ENCODE measurements around the gene DDIT4.
"Not testable (repeated sequence)": the region's sequence is repeated elsewhere in the genome, so short reads cannot be mapped to it uniquely, and the experiment has no call there.

DDIT4 gene

DNA sequence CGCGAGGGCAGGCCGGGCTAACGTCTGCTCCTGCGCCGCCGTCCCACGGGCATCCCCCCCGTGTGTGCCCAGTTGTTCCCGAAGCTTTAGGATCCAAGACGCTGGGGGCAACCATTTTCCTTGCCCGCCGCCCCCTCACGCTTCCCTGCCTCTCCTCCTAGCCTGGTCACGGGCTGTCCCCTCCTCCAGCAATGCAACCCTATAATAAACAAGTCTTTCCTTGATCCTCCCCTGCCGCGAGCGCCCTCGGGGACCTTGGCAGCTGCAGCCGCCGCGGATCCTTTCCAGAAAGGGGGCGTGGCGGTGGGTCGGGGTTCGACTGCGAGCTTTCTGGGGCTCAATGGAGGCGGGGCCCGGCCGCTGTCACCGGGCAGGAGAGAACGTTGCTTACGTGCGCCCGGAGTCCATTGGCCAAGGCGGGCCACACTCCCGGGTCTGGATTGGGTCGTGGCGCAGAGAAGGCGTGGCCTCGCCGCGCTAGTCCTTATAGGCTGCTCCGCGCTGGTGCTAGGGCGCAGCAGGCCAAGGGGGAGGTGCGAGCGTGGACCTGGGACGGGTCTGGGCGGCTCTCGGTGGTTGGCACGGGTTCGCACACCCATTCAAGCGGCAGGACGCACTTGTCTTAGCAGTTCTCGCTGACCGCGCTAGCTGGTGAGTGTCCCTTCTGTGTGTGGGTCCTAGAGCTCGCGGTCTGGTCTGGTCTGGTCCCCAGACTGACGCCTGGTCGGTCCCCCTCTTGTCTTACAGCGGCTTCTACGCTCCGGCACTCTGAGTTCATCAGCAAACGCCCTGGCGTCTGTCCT is at the start of gene DDIT4:
TSS of gene DDIT4 (plus strand) at position 515 of the 803 bp plus-strand sequence. CDS start 293 bp downstream, outside the sequence.
- peak; percentile 99 for DNase-seq (ENCODE audit: low read depth)
- peak within 1 kb of the TSS; percentile 99 for H3K4me3 ChIP-seq (ENCODE audit: low read depth, low read length)

DNA sequence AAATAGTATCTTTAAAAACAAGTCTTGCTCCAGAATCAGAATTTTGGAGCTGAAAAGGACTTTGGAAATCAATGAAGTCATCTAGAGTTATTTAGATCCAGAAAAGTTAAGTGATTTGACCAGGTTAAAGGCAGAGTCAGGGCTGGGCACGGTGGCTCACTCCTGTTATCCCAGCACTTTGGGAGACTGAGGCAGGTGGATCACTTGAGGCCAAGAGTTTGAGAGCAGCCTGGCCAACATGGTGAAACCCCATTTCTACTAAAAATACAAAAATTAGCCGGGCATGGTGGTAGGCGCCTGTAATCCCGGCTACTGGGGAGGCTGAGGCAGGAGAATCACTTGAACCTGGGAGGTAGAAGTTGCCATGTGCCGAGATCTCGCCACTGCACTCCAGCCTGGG is 49.5 kb upstream of the DDIT4 start:
- DNase-seq (ENCODE audit: low read depth); H3K4me3 ChIP-seq (ENCODE audit: low read depth, low read length): not testable (repeated sequence)

DNA sequence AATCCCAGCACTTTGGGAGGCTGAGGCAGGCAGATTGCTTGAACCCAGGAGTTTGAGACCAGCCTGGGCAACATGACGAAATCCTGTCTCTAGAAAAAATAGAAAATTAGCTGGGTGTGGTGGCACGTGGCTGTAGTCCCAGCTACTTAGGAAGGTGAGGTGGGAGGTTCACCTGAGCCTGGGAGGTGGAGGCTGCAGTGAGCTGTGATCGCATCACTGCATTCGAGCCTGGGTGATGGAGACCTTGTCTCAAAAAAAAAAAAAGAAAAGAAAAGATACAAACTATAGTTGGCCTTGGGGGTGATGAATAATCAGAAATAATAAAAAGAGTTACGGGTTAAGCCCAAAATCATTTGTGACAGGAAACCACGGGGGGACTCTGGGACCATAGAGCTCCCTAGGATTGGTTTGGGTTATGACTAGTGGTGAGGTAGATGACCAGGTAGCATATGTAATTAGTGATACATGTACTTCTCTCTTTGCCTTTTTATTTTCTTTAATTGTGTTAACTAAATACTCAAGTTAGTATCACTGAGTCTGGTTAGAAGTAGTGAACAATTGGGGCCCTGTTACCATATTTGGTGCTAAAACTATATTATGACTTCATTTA is 47.2 kb upstream of the DDIT4 start:
- DNase-seq (ENCODE audit: low read depth) = no peak
- no peak overlapping the region for H3K4me3 ChIP-seq (ENCODE audit: low read depth, low read length)

- DNase-seq (ENCODE audit: low read depth) = no peak
- H3K4me3 ChIP-seq (ENCODE audit: low read depth, low read length) = no peak overlapping the region
Measured at GRCh38 chr10:72227826-72228225, 45.9 kb upstream of the DDIT4 start.

- DNase-seq (ENCODE audit: low read depth) = no peak
- H3K4me3 ChIP-seq (ENCODE audit: low read depth, low read length) = no peak overlapping the region
Measured at GRCh38 chr10:72228318-72228751, 45.4 kb upstream of the DDIT4 start.

GRCh38 chr10:72229261-72230251 is 44.2 kb upstream of the DDIT4 start:
- DNase-seq (ENCODE audit: low read depth) = no peak
- no peak overlapping the region for H3K4me3 ChIP-seq (ENCODE audit: low read depth, low read length)

DNA sequence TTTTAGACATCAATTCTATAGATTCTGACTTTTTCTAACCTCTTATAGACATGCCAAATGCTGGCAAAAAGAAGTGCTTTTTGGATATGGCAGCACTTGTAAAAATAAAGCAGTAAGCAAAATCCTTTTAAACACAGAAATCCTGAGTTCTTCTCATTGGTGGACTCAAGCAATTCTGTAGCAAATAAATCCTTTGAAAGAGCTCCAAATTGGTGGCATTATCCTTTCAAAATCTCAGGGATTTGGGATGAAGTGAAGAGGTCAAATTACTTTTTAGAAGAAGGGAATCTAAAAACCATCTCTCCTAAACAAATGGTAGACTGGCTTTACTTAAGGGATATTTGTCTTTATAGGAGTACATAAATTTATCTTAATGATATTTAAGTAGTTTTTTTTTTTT is 40.1 kb upstream of the DDIT4 start:
- no peak for DNase-seq (ENCODE audit: low read depth)
- no peak overlapping the region for H3K4me3 ChIP-seq (ENCODE audit: low read depth, low read length)

DNA sequence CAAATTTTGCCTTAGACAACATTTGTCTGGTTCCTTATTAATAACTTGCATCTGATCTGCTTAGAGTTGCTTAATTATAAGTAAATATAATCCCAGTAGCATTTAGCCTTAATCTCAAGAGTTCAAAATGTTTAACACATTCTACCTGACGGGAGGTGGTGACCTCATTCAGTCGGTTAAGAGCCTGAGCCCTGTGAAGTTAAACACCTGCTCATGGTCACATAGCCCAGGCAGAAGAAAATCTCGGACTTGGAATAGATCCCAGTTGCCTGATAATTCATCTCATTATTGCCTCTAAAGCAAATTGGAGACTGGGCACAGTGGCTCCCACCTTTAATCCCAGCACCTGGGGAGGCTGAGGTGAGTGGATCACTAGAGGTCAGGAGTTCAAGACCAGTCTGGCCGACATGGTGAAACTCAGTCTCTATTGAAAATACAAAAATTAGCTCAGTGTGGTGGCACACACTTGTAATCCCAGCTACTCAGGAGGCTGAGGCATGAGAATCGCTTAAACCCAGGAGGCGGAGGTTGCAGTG is 39.1 kb upstream of the DDIT4 start:
- DNase-seq (ENCODE audit: low read depth) = no peak
- no peak overlapping the region for H3K4me3 ChIP-seq (ENCODE audit: low read depth, low read length)

GRCh38 chr10:72235544-72236279 is 38.0 kb upstream of the DDIT4 start:
- no peak overlapping the region for H3K4me3 ChIP-seq (ENCODE audit: low read depth, low read length)

DNA sequence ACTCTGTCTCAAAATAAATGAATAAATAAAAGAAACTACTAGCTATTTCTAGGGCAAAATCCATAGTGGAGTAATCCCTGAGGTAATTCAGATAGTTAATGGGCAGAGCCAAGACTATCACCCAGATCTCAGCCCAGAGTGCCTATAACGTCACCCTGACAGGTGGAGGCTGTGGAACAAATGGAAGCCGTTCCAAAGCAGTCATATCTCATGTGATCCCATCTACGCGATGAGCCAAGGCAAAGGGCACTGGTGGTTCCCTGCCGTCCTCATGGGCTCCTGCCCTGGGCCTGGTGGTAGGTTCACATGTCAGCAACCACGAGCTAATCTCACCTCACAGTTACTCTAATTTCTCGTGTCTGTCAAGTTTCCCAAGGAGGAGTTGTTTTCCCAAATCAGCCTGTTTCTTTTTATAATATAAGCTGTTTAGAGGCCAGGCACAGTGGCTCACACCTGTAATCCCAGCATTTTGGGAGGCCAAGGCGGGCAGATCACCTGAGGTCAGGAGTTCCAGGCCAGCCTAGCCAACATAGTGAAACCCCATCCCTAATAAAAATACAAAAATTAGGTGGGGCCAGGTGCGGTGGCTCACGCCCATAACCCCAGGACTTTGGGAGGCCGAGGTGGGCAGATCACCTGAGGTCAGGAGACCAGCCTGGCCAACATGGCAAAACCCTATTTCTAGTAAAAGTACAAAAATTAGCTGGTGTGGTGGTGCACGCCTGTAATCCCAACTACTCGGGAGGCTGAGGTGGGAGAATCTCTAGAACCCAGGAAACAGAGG is 35.1 kb upstream of the DDIT4 start:
- H3K4me3 ChIP-seq (ENCODE audit: low read depth, low read length) = no peak overlapping the region
- DNase-seq (ENCODE audit: low read depth) = no peak

More at GRCh38 chr10:72235544-72236279, 38.0 kb upstream of the DDIT4 start:
- no peak for DNase-seq (ENCODE audit: low read depth)

DNA sequence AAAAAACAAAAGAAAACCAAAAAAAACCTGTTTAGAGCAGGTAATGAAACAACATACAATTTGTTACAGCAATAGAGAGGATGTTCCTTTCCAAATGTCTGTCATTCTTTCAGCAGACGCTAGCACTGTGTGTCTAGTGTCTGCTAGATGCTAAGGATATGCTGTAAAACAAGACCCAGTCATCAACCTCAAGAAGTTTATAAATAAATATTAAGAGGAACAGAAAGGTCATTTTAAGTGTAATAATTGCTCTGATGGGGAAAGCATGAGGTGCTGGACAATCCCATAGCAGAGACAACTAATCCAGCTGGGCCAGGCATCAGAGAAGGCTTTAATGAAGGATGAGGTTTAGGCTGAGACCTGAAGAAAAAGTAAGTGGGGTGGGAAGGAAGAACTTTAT is 34.3 kb upstream of the DDIT4 start:
- no peak for DNase-seq (ENCODE audit: low read depth)
- no peak overlapping the region for H3K4me3 ChIP-seq (ENCODE audit: low read depth, low read length)

DNA sequence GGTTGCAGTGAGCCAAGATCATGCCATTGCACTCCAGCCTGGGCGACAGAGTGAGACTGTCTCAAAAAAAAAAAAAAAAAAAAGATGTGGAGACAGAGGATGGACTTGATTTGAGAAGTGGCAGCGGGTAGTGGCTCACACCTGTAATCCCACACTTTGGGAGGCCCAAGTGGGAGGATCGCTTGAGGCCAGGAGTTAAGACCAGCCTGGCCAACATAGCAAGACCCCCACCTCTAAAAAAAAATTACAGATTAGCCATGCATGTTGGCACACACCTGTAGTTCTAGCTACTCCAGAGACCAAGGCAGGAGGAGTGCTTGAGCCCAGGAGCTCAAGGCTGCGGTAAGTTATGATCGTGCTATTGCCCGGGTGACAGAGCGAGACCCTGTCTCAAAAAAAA is 33.4 kb upstream of the DDIT4 start:
- no peak overlapping the region for H3K4me3 ChIP-seq (ENCODE audit: low read depth, low read length)
- DNase-seq (ENCODE audit: low read depth) = no peak

GRCh38 chr10:72241691-72242252 is 32.0 kb upstream of the DDIT4 start:
- no peak overlapping the region for H3K4me3 ChIP-seq (ENCODE audit: low read depth, low read length)
- no peak for DNase-seq (ENCODE audit: low read depth)

GRCh38 chr10:72242675-72243074 is 31.0 kb upstream of the DDIT4 start:
- DNase-seq (ENCODE audit: low read depth) = peak; percentile 70

DNA sequence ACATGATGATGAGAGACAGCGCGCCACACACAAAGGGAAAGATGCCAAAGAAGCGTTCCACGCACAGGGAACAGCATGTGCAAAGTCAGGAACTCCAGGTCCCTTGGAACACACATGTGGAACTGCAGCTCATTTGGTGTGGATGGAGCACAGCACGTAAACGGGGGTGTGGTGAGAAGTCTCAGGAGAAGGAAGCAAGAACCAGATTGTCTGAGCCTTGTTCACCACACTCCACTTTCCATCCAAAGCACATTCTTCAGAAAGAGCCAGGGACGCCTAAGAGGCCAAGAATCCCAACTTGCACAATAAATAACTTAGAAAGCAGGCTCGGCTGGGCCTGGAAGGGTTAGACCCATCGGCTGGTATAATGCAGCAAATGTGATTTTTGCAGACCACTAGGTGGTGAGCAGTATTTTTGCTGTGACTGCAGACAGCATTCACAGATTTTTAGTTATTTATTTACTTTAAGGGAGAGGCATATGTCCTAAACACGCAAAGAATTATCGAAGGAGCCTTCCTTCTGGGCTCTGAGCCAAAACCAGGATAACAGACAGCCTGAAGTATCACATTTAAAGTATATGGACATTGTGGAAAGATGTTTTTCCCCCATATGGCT is 29.8 kb upstream of the DDIT4 start:
- peak; percentile 95 for DNase-seq (ENCODE audit: low read depth)
- H3K4me3 ChIP-seq (ENCODE audit: low read depth, low read length) = no peak overlapping the region

More at GRCh38 chr10:72242675-72243074, 31.0 kb upstream of the DDIT4 start:
- H3K4me3 ChIP-seq (ENCODE audit: low read depth, low read length) = no peak overlapping the region

DNA sequence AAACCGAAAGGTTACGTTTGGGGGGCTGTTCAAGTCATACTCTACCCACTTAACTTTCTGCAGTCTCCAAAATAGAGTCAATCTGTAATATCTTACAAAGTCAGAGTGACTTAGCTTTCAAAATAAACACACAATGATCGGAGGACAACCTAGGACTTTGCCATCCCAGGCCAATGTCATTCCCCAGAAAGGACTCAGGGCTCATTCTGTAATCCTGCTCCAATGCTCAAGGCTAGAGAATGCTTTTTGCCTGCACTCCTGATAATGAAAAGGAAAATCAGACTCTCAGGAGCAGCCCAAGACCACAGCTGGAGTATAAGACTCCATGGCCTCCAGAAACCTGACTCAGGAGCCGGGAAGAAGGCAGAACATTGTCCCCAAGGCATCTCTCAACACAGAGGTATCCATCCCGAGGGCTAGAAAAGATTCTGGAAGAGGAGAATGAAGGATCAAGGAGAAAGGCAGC is 29.1 kb upstream of the DDIT4 start:
- DNase-seq (ENCODE audit: low read depth) = no peak
- H3K4me3 ChIP-seq (ENCODE audit: low read depth, low read length) = no peak overlapping the region

DNA sequence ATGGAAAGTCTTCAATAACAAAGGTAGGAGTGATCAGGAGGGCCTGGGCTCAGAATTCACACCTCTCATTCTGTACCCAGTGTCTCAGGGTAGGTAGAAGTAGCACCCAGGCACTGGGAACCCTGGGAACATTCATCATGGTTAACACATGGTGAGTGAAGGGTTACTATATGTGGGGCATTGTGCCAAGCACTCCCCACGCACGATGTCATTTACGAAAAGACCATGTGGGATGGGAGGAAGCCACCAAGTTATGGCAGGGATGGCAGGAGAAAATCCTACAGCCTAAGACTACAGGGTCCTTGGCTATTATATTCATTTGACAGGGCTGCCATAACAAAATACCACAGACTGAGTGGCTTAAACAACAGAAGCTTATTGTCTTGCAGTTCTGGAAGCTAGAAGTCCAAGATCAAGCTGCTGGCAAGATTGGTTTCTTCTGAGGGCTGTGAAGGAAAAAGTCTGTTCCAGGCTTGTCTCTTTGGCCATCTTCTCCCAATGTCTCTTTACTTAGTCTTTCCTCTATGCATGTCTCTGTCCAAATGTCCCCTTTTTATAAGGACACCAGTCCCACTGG is 27.7 kb upstream of the DDIT4 start:
- no peak for DNase-seq (ENCODE audit: low read depth)

More for the DNA sequence above, 27.7 kb upstream of the DDIT4 start:
- H3K4me3 ChIP-seq (ENCODE audit: low read depth, low read length) = no peak overlapping the region
